ENCODE measurements around the gene MARF1. TPM values are rescaled to one million over a fixed set of nuclear protein-coding genes. Genes with fewer than 3 reads are reported as not detected.

MARF1 gene
- total and polyA plus RNA-seq, 3 donors from 2014 or later, result 30.9 to 57.9 (median 49.7) TPM

GRCh38 chr16:15654591-15654990 is 11.6 kb upstream of the MARF1 start:
- Histone ChIP-seq H3K9me3 (no peaks in the 10 kb centered on the region), H3K36me3 (ENCODE audit: low read depth, missing control alignments) (no peaks in the 10 kb centered on the region), H3K4me1 (peaks cover 13% of the 10 kb centered on the region), H3K4me3 (no peak overlapping the region), H3K27me3 (no peaks in the 10 kb centered on the region), H3K27ac (no peak overlapping the region)
- WGBS, 2 donors, result 69 to 79% methylated on average over 2 of the region's 2 CpGs
- DNase-seq, result no peak
- intact Hi-C loops (cut with DNase I; ENCODE audit: low total_unique reads), result no loop called here
- TF ChIP-seq POLR2A (IDR thresholded peaks at IDR 0.05), result no peak
- TF ChIP-seq, protein P1, sequence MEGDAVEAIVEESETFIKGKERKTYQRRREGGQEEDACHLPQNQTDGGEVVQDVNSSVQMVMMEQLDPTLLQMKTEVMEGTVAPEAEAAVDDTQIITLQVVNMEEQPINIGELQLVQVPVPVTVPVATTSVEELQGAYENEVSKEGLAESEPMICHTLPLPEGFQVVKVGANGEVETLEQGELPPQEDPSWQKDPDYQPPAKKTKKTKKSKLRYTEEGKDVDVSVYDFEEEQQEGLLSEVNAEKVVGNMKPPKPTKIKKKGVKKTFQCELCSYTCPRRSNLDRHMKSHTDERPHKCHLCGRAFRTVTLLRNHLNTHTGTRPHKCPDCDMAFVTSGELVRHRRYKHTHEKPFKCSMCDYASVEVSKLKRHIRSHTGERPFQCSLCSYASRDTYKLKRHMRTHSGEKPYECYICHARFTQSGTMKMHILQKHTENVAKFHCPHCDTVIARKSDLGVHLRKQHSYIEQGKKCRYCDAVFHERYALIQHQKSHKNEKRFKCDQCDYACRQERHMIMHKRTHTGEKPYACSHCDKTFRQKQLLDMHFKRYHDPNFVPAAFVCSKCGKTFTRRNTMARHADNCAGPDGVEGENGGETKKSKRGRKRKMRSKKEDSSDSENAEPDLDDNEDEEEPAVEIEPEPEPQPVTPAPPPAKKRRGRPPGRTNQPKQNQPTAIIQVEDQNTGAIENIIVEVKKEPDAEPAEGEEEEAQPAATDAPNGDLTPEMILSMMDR (IDR thresholded peaks at IDR 0.05), result no peak

DNA sequence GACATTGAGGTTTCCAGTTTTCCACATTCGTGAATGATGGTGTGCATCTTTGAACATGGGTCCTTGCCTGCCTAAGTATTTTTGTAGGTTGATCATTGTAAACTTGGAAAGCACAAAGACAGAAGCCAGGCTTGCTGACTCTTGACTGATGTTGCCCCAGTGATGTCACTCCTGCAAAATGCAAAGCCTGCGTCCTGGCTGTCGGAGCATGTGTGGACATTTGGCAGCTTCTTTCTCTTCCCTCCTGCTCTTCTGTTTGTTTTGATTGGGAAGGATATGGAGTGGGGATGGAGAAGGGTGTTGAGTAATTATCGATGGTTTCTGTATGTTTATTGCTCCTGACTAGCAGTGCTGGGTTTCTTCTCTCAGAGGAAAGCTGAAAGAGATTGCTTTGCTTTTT is 10.3 kb upstream of the MARF1 start:
- intact Hi-C loops (cut with DNase I; ENCODE audit: low total_unique reads), result no loop called here
- peaks cover 15% of the 10 kb centered on the region for H3K4me1 ChIP-seq
- H3K36me3 ChIP-seq (ENCODE audit: low read depth, missing control alignments), result no peaks in the 10 kb centered on the region
- H3K9me3 ChIP-seq, result no peaks in the 10 kb centered on the region
- DNase-seq, result no peak
- no peak overlapping the region for H3K27ac ChIP-seq
- no peaks in the 10 kb centered on the region for H3K27me3 ChIP-seq
- H3K4me3 ChIP-seq, result no peak overlapping the region
- TF ChIP-seq, protein P1 (IDR thresholded peaks at IDR 0.05), result no peak
- no peak for TF ChIP-seq POLR2A (IDR thresholded peaks at IDR 0.05)
- 25 to 38% methylated on average over 4 of the region's 4 CpGs for WGBS, 2 donors

DNA sequence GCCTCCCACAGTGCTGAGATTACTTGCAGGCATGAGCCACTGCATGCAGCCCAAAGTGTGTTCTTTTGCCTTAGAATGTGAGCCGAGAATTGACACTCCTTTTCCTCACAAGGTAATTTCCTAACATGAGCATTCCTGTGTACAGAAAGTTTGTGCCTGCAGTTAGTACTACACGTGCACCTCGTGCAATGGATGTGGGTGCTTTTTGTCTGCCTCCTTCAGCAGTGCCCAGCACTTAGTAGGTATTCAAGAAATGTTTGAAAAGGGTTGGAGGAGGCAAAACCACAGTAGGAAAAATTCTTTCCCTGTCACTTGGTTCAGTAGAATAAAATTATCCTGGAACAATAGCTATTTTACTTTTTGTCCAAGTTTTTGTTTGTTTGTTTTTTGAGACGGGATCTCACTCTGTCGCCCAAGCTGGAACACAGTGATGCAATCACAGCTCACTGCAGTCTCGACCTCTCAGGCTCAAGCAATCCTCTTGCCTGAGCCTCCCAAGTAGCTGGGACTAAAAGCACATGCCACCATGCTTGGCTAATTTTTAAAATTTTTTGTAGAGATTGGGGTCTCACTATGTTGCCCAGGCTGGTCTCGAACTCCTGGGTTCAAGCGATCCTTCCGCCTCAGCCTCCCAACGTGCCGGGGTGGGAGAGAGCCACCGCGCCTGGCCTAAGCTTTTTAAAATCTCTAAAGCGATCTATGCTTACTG is 9.5 kb upstream of the MARF1 start:
- intact Hi-C loops (cut with DNase I; ENCODE audit: low total_unique reads), result no loop called here
- Histone ChIP-seq H3K4me3 (no peak overlapping the region), H3K9me3 (no peaks in the 10 kb centered on the region), H3K4me1 (peaks cover 15% of the 10 kb centered on the region), H3K36me3 (ENCODE audit: low read depth, missing control alignments) (no peaks in the 10 kb centered on the region), H3K27ac (no peak overlapping the region), H3K27me3 (no peaks in the 10 kb centered on the region)
- 82 to 91% methylated on average over 14 of the region's 14 CpGs for WGBS, 2 donors
- TF ChIP-seq, protein P1 (IDR thresholded peaks at IDR 0.05), result no peak
- no peak for TF ChIP-seq POLR2A (IDR thresholded peaks at IDR 0.05)
- peak; percentile 8 for DNase-seq

GRCh38 chr16:15650698-15651171 is 7.8 kb upstream of the MARF1 start:
- TF ChIP-seq POLR2A (IDR thresholded peaks at IDR 0.05), result no peak
- TF ChIP-seq, protein P1 (IDR thresholded peaks at IDR 0.05), result no peak
- H3K36me3 ChIP-seq (ENCODE audit: low read depth, missing control alignments), result no peaks in the 10 kb centered on the region
- 0 to 1% methylated on average over 15 to 18 of the region's 18 CpGs for WGBS, 2 donors
- H3K27me3 ChIP-seq, result no peaks in the 10 kb centered on the region
- no peaks in the 10 kb centered on the region for H3K9me3 ChIP-seq
- peak overlapping the region; percentile 92 to 95 for H3K4me3 ChIP-seq
- peak; percentile 30 for DNase-seq
- peak overlapping the region; percentile 90 to 93 for H3K27ac ChIP-seq
- H3K4me1 ChIP-seq, result peaks cover 15% of the 10 kb centered on the region
- intact Hi-C loops (cut with DNase I; ENCODE audit: low total_unique reads), result no loop called here
